Liver (tissue), 9 donors: ENCODE measurements around the gene GALK2. TPM values are rescaled to one million over a fixed set of nuclear protein-coding genes. Genes with fewer than 3 reads are reported as not detected.

Experiments used
- DNase-seq: peaks from one replicate; pipeline ENCODE4 v3.0.0-alpha.2; 2017; ENCODE audit warnings: low spot score
- H3K27ac ChIP-seq, 2 donors: one replicate each; pipeline ENCODE4 v1.7.0; 2013; ENCODE audit warnings: inconsistent platforms in 2 of 2, low read length in 2 of 2, control low read depth in 1 of 2, low read depth in 1 of 2, mild to moderate bottlenecking in 1 of 2
- H3K27me3 ChIP-seq, 4 donors: one replicate each; pipeline versions ENCODE4 v1.6.1 to v1.7.0; 2013; ENCODE audit warnings: low read length in 3 of 4, inconsistent platforms in 1 of 4, mild to moderate bottlenecking in 1 of 4, moderate library complexity in 1 of 4; ENCODE audit not compliant: control insufficient read depth in 4 of 4, insufficient read depth in 4 of 4
- H3K36me3 ChIP-seq, 4 donors: one replicate each; pipeline versions ENCODE4 v1.6.1 to v1.7.0; 2013; ENCODE audit warnings: low read length in 3 of 4, mild to moderate bottlenecking in 3 of 4, low read depth in 1 of 4, moderate library complexity in 1 of 4; ENCODE audit not compliant: control insufficient read depth in 4 of 4, insufficient read depth in 3 of 4
- H3K4me1 ChIP-seq, 4 donors: one replicate each; pipeline versions ENCODE4 v1.6.1 to v1.7.0; 2013; ENCODE audit warnings: low read length in 3 of 4, mild to moderate bottlenecking in 3 of 4, moderate library complexity in 1 of 4; ENCODE audit not compliant: control insufficient read depth in 4 of 4, insufficient read depth in 4 of 4
- H3K4me3 ChIP-seq, 3 donors: one replicate each; pipeline versions ENCODE4 v1.6.1 to v1.7.0; 2013; ENCODE audit warnings: low read length in 3 of 3, control low read depth in 1 of 3, low read depth in 1 of 3, mild to moderate bottlenecking in 1 of 3
- H3K9ac ChIP-seq, 2 donors: one replicate each; pipeline ENCODE4 v1.7.0; 2013; ENCODE audit warnings: low read length in 2 of 2, mild to moderate bottlenecking in 2 of 2, moderate library complexity in 2 of 2, control low read depth in 1 of 2, low read depth in 1 of 2
- H3K9me3 ChIP-seq, 4 donors: one replicate each; pipeline versions ENCODE4 v1.6.1 to v1.7.0; 2013; ENCODE audit warnings: low read length in 3 of 4; ENCODE audit not compliant: control insufficient read depth in 4 of 4
- ATF3 ChIP-seq: IDR thresholded peaks from 2 replicates; pipeline ENCODE4 v1.6.1; 2016; ENCODE audit warnings: antibody characterized with exemption
- CTCF ChIP-seq: fragments of 150-350 bp; IDR thresholded peaks from 2 replicates; pipeline ENCODE4 v1.5.1; 2017; ENCODE audit warnings: improper control_type of control experiment, low read depth, low read length; ENCODE audit not compliant: missing input control
- EGR1 ChIP-seq, 2 donors: IDR thresholded peaks; 2 replicates each; pipeline ENCODE4 v1.6.1; 2016 to 2018; ENCODE audit warnings: antibody characterized with exemption in 2 of 2, low read depth in 2 of 2
- FOXA2 ChIP-seq: IDR thresholded peaks from 2 replicates; pipeline ENCODE4 v1.6.1; 2016; ENCODE audit warnings: antibody characterized with exemption
- GABPA ChIP-seq, 2 donors: IDR thresholded peaks in 1 of 2; conservative IDR thresholded peaks in 1 of 2; 2 replicates each; pipeline ENCODE4 v1.6.1; 2016; ENCODE audit warnings: antibody characterized with exemption in 2 of 2, mild to moderate bottlenecking in 1 of 2, moderate library complexity in 1 of 2
- HNF4A ChIP-seq, 2 donors: conservative IDR thresholded peaks; 2 replicates each; pipeline ENCODE4 v1.6.1; 2016; ENCODE audit warnings: antibody characterized with exemption in 2 of 2, mild to moderate bottlenecking in 2 of 2
- HNF4G ChIP-seq: IDR thresholded peaks from 2 replicates; pipeline ENCODE4 v1.6.1; 2016; ENCODE audit warnings: antibody characterized with exemption
- JUND ChIP-seq, 2 donors: IDR thresholded peaks; 2 replicates each; pipeline ENCODE4 v1.6.1; 2016; ENCODE audit warnings: antibody characterized with exemption in 2 of 2
- MAX ChIP-seq: IDR thresholded peaks from 2 replicates; pipeline ENCODE4 v1.6.1; 2016; ENCODE audit warnings: antibody characterized with exemption
- NR2F2 ChIP-seq: IDR thresholded peaks from 2 replicates; pipeline ENCODE4 v1.6.1; 2016; ENCODE audit warnings: antibody characterized with exemption
- RAD21 ChIP-seq, 2 donors: IDR thresholded peaks; 2 replicates each; pipeline ENCODE4 v1.6.1; 2016; ENCODE audit warnings: antibody characterized with exemption in 2 of 2, mild to moderate bottlenecking in 2 of 2
- RXRA ChIP-seq, 2 donors: IDR thresholded peaks; 2 replicates each; pipeline ENCODE4 v1.6.1; 2017 to 2018; ENCODE audit warnings: antibody characterized with exemption in 2 of 2, mild to moderate bottlenecking in 1 of 2
- SP1 ChIP-seq: IDR thresholded peaks from 2 replicates; pipeline ENCODE4 v1.6.1; 2018; ENCODE audit warnings: antibody characterized with exemption, mild to moderate bottlenecking
- YY1 ChIP-seq: IDR thresholded peaks from 2 replicates; pipeline ENCODE4 v1.6.1; 2016; ENCODE audit warnings: antibody characterized with exemption, mild to moderate bottlenecking
- ZBTB33 ChIP-seq: IDR thresholded peaks from 2 replicates; pipeline ENCODE4 v1.6.1; 2016; ENCODE audit warnings: antibody characterized with exemption
- WGBS: extraction: QIAGEN DNeasy Blood & Tissue Kit; methylation state at CpG from one replicate; pipeline ENCODE4 v1.1.7; 2013; 5-methylcytosine and 5-hydroxymethylcytosine counted together
- polyA plus RNA-seq, 2 donors: library from polyadenylated mRNA; stranded (reverse) in 1 of 2; unstranded in 1 of 2; fragments of 200-250 nt in 1 of 2; fragments of >200 nt in 1 of 2; fragmentation: Nextera tagmentation in 1 of 2; extraction: Ambion mirVana in 1 of 2; gene quantifications; one replicate each; pipeline versions ENCODE4 v1.2.1 to v1.2.3, GENCODE V29; 2013 to 2015
- total RNA-seq, 2 donors: library from RNA; depleted of rRNA; stranded (reverse); fragments of >200 nt; gene quantifications; one replicate each; pipeline ENCODE4 v1.2.3, GENCODE V29; 2014
- donor health status: healthy.
- donor health status: healthy.
- donor health status: healthy.
- donor health status: healthy.
- donor health status: healthy.

Gene GALK2
- total and polyA plus RNA-seq, 4 donors: 18.1 to 57.0 (median 24.5) TPM

GRCh38 chr15:49148727-49149126 lies 21.3 kb upstream of the GALK2 start:
- H3K9ac ChIP-seq: no peak overlapping the region
- H3K27me3 ChIP-seq: no peaks in the 10 kb centered on the region
- no peak overlapping the region for H3K4me3 ChIP-seq
- WGBS: 77% methylated on average over 1 of the region's 1 CpG
- no peaks in the 10 kb centered on the region for H3K36me3 ChIP-seq
- H3K4me1 ChIP-seq: peaks cover 2 to 17% (median 12%) of the 10 kb centered on the region in 4 donors
- no peaks in the 10 kb centered on the region for H3K9me3 ChIP-seq
- no peak overlapping the region for H3K27ac ChIP-seq
- no peak for TF ChIP-seq GABPA (IDR thresholded peaks at IDR 0.05 in 1 of 2, conservative IDR thresholded peaks at IDR 0.05 in 1 of 2)
- no peak for TF ChIP-seq ATF3
- no peak for TF ChIP-seq NR2F2
- no peak for TF ChIP-seq HNF4A (conservative IDR thresholded peaks at IDR 0.05)
- no peak for TF ChIP-seq MAX
- TF ChIP-seq EGR1 (IDR thresholded peaks at IDR 0.05; ENCODE audit: low read depth in 2 of 2): no peak
- no peak for TF ChIP-seq HNF4G
- no peak for TF ChIP-seq CTCF
- TF ChIP-seq RXRA (IDR thresholded peaks at IDR 0.05): no peak
- TF ChIP-seq RAD21 (IDR thresholded peaks at IDR 0.05): no peak
- TF ChIP-seq FOXA2: no peak
- no peak for TF ChIP-seq ZBTB33
- no peak for DNase-seq

- no peaks in the 10 kb centered on the region for H3K27me3 ChIP-seq
- no peak overlapping the region for H3K9ac ChIP-seq
- no peak overlapping the region for H3K4me3 ChIP-seq
- no peak overlapping the region for H3K27ac ChIP-seq
- no peaks in the 10 kb centered on the region for H3K36me3 ChIP-seq
- TF ChIP-seq JUND (IDR thresholded peaks at IDR 0.05) (no peak), HNF4A (conservative IDR thresholded peaks at IDR 0.05) (no peak), HNF4G (no peak), NR2F2 (no peak), SP1 (no peak), MAX (no peak), YY1 (no peak)
- peaks cover 3 to 31% (median 22%) of the 10 kb centered on the region in 4 donors for H3K4me1 ChIP-seq
- no peak for DNase-seq
- H3K9me3 ChIP-seq: no peaks in the 10 kb centered on the region
- WGBS: 85% methylated on average over 3 of the region's 3 CpGs
Measured at GRCh38 chr15:49151831-49152230, 18.2 kb upstream of the GALK2 start.
